Gastroesophageal sphincter (tissue), 4 donors: Measurements from ENCODE around the gene SHANK3. TPM values are rescaled to one million over a fixed set of nuclear protein-coding genes. Genes with fewer than 3 reads are reported as not detected.

Experiments used
- ATAC-seq: fragments of 150-250 bp; one replicate; pipeline ENCODE4 v1.9.1; 2016; ENCODE audit warnings: mild to moderate bottlenecking, moderate library complexity
- H3K27ac ChIP-seq, 4 donors: fragments of 200-600 bp; sonication (generic) in 3 of 4; 1 replicate in 3 of 4; 2 replicates in 1 of 4; pipeline ENCODE4 v1.5.1; 2016 to 2019
- H3K27me3 ChIP-seq: fragments of 200-600 bp; sonication (generic); one replicate; pipeline ENCODE4 v1.5.1; 2019
- H3K36me3 ChIP-seq, 2 donors: fragments of 200-600 bp; sonication (generic); one replicate each; pipeline ENCODE4 v1.5.1; 2019; ENCODE audit warnings: control low read depth in 1 of 2
- H3K4me1 ChIP-seq, 3 donors: fragments of 200-600 bp; sonication (generic); 1 replicate in 2 of 3; 2 replicates in 1 of 3; pipeline ENCODE4 v1.5.1; 2016 to 2019; ENCODE audit warnings: control low read depth in 2 of 3
- H3K4me3 ChIP-seq, 2 donors: fragments of 200-600 bp; sonication (generic); one replicate each; pipeline ENCODE4 v1.5.1; 2019; ENCODE audit warnings: mild to moderate bottlenecking in 1 of 2, moderate library complexity in 1 of 2
- H3K9me3 ChIP-seq, 3 donors: fragments of 200-600 bp; sonication (generic); one replicate each; pipeline ENCODE4 v1.5.1; 2017 to 2019; ENCODE audit warnings: control low read depth in 2 of 3
- EP300 ChIP-seq: sonication (generic); formaldehyde crosslinking; IDR thresholded peaks from one replicate; pipeline ENCODE4 v1.6.1; 2017; ENCODE audit warnings: antibody characterized with exemption, mild to moderate bottlenecking
- POLR2A ChIP-seq, 2 donors: fragments of 450-650 bp; IDR thresholded peaks; one replicate each; pipeline ENCODE4 v1.6.1; 2017; ENCODE audit warnings: antibody characterized with exemption in 2 of 2, mild to moderate bottlenecking in 2 of 2, moderate library complexity in 1 of 2
- POLR2AphosphoS5 ChIP-seq: sonication (generic); formaldehyde crosslinking; IDR thresholded peaks from one replicate; pipeline ENCODE4 v1.6.1; 2017; ENCODE audit warnings: antibody characterized with exemption
- WGBS, 2 donors: methylation state at CpG; one replicate each; pipeline ENCODE4 v1.1.5; 2018; ENCODE audit warnings: low coverage in 1 of 2; 5-methylcytosine and 5-hydroxymethylcytosine counted together
- total RNA-seq, 4 donors: library from RNA; depleted of rRNA; stranded (reverse); fragments of >200 nt; gene quantifications; one replicate each; pipeline ENCODE4 v1.1.0, GENCODE V29; 2016
- TF ChIP-seq, protein P1 (sequence below), 4 experiments: fragments of 200-600 bp in 2 of 4; fragments of 450-650 bp in 2 of 4; sonication (generic) in 1 of 4; IDR thresholded peaks; one replicate each; pipeline ENCODE4 v1.5.1; 2017 to 2019; ENCODE audit warnings: antibody characterized with exemption in 4 of 4, mild to moderate bottlenecking in 2 of 4, moderate library complexity in 2 of 4

Gene SHANK3
- total RNA-seq, 4 donors from 2014 or later = 5.9 to 20.5 (median 13.0) TPM

DNA sequence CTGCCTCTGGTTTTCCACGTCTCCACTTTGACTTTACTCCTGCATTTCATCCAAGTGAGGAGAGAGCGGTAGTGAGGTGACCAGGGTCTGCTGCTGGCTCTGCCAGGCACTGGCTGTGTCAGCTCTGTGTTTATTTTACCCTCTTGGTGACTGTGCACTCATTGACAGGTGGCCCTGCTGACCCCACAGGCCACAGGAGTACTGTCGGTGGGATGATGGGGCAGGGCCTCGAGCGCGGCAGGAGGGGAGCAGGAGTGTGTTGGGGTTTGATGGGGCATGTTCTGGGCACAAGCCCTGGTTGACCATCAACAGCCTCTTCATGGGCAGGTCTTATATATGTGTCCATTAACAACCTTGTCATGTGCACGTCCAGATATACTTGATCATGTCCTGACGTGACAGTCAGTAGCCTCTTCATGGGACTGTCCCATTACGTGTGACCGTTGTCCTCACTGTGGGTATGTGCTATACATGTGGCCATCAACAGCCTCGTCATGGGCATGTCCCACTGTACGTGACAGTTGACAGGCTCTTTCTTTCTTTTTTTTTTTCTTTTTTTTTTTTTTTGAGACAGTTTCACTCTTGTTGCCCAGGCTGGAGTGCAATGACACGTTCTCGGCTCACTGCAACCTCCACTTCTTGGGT lies 34.0 kb downstream of the SHANK3 start:
- no peak for ATAC-seq
- WGBS, 2 donors = 85% methylated on average over 6 of the region's 14 CpGs; no CpG with 5 or more reads in 1 of the 2 donors
- TF ChIP-seq, protein P1, sequence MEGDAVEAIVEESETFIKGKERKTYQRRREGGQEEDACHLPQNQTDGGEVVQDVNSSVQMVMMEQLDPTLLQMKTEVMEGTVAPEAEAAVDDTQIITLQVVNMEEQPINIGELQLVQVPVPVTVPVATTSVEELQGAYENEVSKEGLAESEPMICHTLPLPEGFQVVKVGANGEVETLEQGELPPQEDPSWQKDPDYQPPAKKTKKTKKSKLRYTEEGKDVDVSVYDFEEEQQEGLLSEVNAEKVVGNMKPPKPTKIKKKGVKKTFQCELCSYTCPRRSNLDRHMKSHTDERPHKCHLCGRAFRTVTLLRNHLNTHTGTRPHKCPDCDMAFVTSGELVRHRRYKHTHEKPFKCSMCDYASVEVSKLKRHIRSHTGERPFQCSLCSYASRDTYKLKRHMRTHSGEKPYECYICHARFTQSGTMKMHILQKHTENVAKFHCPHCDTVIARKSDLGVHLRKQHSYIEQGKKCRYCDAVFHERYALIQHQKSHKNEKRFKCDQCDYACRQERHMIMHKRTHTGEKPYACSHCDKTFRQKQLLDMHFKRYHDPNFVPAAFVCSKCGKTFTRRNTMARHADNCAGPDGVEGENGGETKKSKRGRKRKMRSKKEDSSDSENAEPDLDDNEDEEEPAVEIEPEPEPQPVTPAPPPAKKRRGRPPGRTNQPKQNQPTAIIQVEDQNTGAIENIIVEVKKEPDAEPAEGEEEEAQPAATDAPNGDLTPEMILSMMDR (IDR thresholded peaks at IDR 0.05) = no peak
- TF ChIP-seq POLR2AphosphoS5 (no peak), EP300 (no peak), POLR2A (IDR thresholded peaks at IDR 0.05) (no peak)
- peaks cover 0 to 69% of the 10 kb centered on the region in 2 donors for H3K36me3 ChIP-seq
- peaks cover 0 to 19% (median 0%) of the 10 kb centered on the region in 3 donors for H3K4me1 ChIP-seq
- no peaks in the 10 kb centered on the region for H3K9me3 ChIP-seq
- H3K27ac ChIP-seq = no peak overlapping the region
- no peaks in the 10 kb centered on the region for H3K27me3 ChIP-seq
- no peak overlapping the region for H3K4me3 ChIP-seq

- no peaks in the 10 kb centered on the region for H3K9me3 ChIP-seq
- H3K36me3 ChIP-seq = peaks cover 0 to 50% of the 10 kb centered on the region in 2 donors
- no peak for ATAC-seq
- H3K27ac ChIP-seq = no peak overlapping the region
- no peaks in the 10 kb centered on the region for H3K27me3 ChIP-seq
- H3K4me3 ChIP-seq = no peak overlapping the region
- 86 to 89% methylated on average over 2 to 3 of the region's 3 CpGs for WGBS, 2 donors
- H3K4me1 ChIP-seq = peaks cover 0 to 31% (median 0%) of the 10 kb centered on the region in 3 donors
- TF ChIP-seq POLR2A (IDR thresholded peaks at IDR 0.05) (no peak), EP300 (no peak), POLR2AphosphoS5 (no peak)
- TF ChIP-seq, protein P1 (IDR thresholded peaks at IDR 0.05) = no peak
These were observed 35.9 kb downstream of the SHANK3 start for GRCh38 chr22:50708474-50708873.

DNA sequence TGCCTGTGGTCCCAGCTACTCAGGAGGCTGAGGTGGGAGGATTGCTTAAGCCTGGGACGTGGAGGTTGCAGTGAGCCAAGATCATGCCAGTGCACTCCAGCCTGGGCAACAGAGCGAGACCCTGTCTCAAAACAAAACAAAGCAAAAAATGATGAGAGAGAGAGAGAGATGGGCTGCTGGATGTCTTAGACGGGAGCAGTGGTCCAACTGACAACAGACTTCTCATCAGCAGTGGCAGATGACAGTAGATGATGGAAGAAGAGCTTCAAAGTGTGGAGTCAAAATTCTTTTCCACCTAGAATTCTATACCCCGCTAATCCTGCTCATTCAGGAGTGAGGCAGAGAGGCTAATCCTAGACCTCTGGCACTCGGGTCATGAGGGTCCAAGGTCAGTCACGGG lies 36.4 kb downstream of the SHANK3 start:
- TF ChIP-seq POLR2A (IDR thresholded peaks at IDR 0.05) (no peak), EP300 (no peak), POLR2AphosphoS5 (no peak)
- TF ChIP-seq, protein P1 (IDR thresholded peaks at IDR 0.05) = no peak
- H3K36me3 ChIP-seq = peaks cover 0 to 45% of the 10 kb centered on the region in 2 donors
- H3K4me1 ChIP-seq = peaks cover 0 to 32% (median 0%) of the 10 kb centered on the region in 3 donors
- 89 to 100% methylated on average over 1 to 5 of the region's 6 CpGs for WGBS, 2 donors
- H3K9me3 ChIP-seq = no peaks in the 10 kb centered on the region
- no peak for ATAC-seq
- no peak overlapping the region for H3K4me3 ChIP-seq
- no peak overlapping the region for H3K27ac ChIP-seq
- no peaks in the 10 kb centered on the region for H3K27me3 ChIP-seq

DNA sequence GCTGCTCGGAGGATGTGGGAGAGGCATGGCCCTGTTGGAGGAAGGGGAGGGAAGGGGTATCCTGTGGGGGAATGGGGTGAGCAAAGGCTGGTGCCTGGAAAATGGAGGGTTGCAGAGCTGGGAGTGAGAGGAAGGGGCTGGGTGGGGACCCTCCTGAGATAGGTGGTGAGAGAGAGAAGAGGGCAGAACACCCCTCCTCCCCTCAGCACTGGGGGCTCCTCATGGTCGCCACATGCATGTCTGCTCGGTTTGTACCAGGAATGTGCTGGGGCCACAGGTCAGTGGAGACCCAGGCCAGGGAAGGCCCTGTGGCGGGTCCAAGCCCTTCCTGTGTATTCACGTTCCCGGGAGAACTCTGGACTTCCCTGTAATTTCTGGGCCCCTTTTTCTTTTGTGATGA lies 37.6 kb downstream of the SHANK3 start:
- peaks cover 0 to 40% of the 10 kb centered on the region in 2 donors for H3K36me3 ChIP-seq
- no peak for ATAC-seq
- no peaks in the 10 kb centered on the region for H3K27me3 ChIP-seq
- TF ChIP-seq, protein P1 (IDR thresholded peaks at IDR 0.05) = no peak
- TF ChIP-seq POLR2AphosphoS5 (no peak), POLR2A (IDR thresholded peaks at IDR 0.05) (no peak), EP300 (no peak)
- no peak overlapping the region for H3K27ac ChIP-seq
- peaks cover 0 to 29% (median 0%) of the 10 kb centered on the region in 3 donors for H3K4me1 ChIP-seq
- no peak overlapping the region for H3K4me3 ChIP-seq
- no peaks in the 10 kb centered on the region for H3K9me3 ChIP-seq
- WGBS, 2 donors = 67 to 100% methylated on average over 1 of the region's 6 CpGs

- Histone ChIP-seq H3K27me3 (no peaks in the 10 kb centered on the region), H3K9me3 (no peaks in the 10 kb centered on the region), H3K4me3 (no peak overlapping the region), H3K4me1 (peaks cover 0 to 26% (median 0%) of the 10 kb centered on the region in 3 donors), H3K27ac (no peak overlapping the region), H3K36me3 (peaks cover 0 to 38% of the 10 kb centered on the region in 2 donors)
- no peak for ATAC-seq
- no peak for TF ChIP-seq POLR2A (IDR thresholded peaks at IDR 0.05)
- TF ChIP-seq EP300 = no peak
- TF ChIP-seq, protein P1 (IDR thresholded peaks at IDR 0.05) = no peak
- TF ChIP-seq POLR2AphosphoS5 = no peak
- 72 to 90% methylated on average over 11 to 23 of the region's 38 CpGs for WGBS, 2 donors
These were observed 38.3 kb downstream of the SHANK3 start for GRCh38 chr22:50710886-50711285.
